Inflammatory macrophage (primary cell): Measurements from ENCODE around the gene S100A2.
A peak's percentile ranks its signal among the peaks of the same experiment; 100 is the strongest.
"Not testable (repeated sequence)": the region's sequence is repeated elsewhere in the genome, so short reads cannot be mapped to it uniquely, and the experiment has no call there.

Experiments
- DNase-seq, 2 donors: peaks; one replicate each; pipeline ENCODE4 v3.0.0-alpha.2; 2020 to 2022

The S100A2 gene

DNA sequence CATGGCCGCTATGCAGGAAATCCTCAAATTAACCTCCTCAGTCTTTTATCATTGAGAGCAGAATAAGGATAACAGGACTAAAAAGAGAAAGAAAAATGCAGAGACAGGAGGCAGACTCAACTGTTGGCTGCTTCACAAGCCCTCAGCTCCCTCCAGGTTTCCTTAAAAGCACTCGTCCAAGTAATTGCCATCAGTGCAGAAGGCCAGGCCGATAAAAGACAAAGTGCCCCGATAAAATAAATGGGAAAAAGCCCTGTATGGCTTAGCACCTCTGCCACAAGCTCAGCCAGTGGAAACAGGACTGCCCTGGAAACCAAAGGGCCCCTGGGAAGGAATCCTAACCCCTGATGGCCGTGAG, 38.0 kb downstream of the S100A2 start:
- DNase-seq, result no peak

DNA sequence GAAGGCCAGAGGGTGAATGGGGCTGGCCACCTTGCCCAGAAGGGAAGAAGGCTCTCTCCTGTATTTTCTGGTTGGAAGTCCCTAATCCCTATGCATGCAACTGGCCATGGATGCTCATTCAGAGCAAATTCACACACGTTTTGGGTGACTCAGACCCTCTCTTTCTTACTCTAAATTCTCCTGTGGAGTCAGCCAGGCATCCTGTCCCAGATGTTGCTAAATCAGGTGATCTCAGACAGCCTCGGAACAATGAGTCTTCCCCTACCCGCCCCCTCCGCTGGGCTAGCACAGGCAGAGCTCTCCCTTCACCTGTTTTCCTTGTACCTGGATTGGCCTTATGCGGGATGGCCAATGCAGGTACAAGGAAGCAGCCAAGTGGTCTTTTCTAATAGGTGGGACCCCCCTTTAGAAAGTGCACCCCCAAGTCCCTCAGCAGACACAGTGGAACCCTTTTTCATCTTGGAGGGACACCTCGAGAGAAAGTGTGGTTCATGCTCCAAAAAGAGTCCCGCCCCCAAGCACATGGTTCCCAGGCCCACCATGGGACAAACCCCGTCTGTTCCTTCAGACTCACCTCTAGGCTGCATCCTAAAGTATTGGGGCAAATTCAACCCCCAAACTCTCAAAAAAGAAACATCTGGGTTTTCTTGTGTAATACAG, 38.5 kb downstream of the S100A2 start:
- DNase-seq, result no peak

DNA sequence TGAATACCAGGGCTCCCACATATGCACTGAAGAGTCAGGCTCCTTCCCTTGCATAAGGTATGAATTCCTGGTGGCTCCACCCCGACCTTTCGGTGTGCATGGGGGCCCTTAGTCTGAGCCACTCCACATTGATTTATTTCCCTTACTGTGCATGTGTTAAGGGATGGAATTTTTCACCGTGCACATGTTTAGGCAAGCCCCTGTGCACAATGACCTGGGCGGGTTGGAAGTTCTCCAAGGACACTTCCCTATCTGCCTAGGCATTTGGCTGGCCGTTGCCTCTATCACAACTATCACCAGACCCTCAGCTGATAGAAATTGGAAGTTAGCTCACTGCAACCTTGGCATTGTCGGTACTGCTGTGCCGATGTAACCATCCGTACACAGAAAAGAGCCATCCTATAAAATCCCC, 39.5 kb downstream of the S100A2 start:
- peak; percentile 52 to 73 for DNase-seq

DNA sequence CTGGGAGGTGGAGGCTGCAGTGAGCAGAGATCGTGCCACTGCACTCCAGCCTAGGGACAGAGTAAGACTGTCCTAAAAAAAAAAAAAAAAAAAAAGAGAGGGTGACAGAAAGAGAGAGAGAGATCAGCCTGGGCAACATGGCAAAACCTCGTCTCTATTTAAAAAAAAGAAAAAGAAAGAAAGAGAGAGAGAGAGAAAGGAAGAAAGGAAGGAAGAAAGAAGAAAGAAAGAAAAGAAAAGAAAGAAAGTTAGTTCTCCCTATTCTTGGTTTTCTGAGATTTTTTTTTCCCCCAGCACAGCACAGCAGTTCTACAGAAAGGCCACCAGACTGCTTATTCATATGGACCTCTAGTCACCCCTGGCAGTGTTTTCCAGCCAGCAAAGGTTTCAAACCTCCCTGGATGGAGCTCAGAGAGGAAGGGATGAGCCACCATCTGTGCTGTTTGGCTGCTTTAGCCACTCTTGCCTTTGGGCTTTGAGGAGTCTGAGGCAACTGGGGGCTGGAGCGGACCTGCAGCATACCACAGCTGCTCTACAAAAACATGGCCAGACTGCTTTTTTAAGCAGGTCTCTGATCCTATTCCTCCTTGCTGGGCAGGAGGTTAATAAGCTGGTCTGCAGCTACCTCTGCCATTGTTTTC, 40.4 kb downstream of the S100A2 start:
- DNase-seq, result no peak

DNA sequence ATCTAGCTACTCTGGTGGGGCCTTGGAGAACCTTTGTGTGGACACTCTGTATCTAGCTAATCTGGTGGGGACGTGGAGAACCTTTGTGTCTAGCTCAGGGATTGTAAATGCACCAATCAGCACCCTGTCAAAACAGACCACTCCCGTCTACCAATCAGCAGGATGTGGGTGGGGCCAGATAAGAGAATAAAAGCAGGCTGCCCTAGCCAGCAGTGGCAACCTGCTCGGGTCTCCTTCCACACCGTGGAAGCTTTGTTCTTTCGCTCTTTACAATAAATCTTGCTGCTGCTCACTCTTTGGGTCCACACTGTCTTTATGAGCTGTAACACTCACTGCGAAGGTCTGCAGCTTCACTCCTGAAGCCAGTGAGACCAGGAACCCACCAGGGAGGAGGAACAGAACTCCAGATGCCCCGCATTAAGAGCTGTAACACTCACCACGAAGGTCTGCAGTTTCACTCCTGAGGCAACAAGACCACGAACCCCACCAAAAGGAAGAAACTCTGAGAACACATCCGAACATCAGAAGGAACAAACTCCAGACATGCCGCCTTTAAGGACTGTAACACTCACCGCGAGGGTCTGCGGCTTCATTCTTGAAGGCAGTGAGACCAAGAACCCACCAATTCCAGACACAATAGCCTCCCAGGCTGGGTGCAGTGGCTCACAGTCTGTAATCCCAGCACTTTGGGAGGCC, 43.1 kb downstream of the S100A2 start:
- not testable (repeated sequence) for DNase-seq

DNA sequence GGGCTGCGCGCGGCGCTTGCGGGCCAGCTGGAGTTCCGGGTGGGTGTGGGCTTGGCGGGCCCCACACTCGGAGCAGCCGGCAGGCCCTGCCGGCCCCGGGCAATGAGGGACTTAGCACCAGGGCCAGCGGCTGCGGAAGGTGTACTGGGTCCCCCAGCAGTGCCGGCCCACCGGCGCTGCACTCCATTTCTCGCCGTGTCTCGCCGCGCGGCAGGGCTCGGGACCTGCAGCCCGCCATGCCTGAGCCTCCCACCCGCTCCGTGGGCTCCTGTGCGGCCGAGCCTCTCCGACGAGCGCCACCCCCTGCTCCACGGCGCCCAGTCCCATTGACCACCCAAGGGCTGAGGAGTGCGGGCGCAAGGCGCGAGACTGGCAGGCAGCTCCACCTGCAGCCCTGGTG, 43.8 kb downstream of the S100A2 start:
- DNase-seq, result not testable (repeated sequence)

DNA sequence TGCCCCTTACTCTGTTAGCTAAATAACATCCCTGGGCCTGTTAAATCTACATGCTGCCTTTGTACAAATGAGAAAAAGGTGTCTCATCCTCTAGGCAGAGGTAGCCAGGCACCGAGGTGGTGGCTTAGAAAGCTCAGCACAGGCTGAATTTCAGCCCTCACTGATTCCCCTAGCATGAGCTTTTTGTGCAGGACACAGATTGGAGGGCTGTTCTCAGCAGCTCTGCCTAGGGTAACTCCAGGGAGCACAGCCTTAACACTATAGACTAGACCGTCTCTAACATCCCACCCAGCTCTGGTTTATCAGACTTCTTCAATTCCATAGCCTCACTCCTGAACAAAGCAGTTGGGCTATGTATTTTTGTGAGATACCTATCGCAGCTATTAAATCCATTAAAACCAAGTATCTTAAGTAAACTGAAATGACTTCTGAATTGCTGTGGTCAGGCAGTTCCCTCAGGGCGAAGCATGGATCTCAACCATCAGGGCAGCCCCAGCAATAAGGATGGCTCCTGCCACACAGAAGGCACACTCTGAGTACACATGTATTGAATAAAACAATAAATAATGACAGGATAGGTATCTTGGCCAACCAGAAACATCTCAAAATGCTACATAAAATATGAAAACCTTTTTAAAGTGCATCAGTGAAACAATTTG, 44.7 kb downstream of the S100A2 start:
- no peak for DNase-seq

DNA sequence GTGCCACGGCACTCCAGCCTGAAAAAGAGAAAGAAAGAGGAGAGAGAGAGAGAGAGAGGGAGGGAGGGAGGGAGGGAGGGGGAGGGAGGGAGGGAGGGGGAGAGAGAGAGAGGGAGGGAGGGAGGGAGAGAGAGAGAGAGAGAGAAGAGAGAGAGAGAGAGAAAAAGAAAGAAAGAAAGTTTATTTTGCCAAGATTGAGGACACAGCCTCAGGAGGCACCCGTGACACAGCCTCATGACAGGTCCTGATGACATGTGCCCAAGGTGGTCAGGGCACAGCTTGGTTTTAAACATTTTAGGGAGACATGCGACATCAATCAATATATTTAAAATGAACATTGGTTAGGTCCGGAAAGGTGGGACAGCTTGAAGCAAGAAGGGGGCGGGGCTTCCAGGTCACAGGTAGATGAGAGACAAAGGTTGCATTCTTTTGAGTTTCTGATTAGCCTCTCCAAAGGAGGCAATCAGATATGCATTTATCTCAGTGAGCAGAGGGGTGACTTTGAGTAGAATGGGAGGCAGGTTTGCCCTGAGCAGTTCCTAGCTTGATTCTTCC, 45.4 kb downstream of the S100A2 start:
- DNase-seq, result not testable (repeated sequence)

DNA sequence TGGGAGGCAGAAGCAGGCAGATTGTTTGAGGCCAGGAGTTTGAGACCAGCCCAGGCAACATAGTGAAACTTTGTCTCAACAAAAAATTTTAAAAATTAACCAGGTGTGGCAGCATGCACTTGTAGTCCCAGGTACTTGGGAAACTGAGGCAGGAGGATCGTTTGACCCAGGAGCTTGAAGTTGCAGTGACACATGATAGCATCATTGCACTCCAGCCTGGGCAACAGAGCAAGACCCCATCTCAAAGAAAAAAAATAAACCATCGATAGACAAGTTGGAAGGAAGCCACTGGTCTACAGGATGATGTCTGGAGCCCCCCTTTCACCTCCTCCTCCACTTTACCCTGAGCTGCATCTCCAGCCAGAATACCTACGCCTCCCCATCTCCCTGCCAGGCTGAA, 46.4 kb downstream of the S100A2 start:
- DNase-seq, result no peak

DNA sequence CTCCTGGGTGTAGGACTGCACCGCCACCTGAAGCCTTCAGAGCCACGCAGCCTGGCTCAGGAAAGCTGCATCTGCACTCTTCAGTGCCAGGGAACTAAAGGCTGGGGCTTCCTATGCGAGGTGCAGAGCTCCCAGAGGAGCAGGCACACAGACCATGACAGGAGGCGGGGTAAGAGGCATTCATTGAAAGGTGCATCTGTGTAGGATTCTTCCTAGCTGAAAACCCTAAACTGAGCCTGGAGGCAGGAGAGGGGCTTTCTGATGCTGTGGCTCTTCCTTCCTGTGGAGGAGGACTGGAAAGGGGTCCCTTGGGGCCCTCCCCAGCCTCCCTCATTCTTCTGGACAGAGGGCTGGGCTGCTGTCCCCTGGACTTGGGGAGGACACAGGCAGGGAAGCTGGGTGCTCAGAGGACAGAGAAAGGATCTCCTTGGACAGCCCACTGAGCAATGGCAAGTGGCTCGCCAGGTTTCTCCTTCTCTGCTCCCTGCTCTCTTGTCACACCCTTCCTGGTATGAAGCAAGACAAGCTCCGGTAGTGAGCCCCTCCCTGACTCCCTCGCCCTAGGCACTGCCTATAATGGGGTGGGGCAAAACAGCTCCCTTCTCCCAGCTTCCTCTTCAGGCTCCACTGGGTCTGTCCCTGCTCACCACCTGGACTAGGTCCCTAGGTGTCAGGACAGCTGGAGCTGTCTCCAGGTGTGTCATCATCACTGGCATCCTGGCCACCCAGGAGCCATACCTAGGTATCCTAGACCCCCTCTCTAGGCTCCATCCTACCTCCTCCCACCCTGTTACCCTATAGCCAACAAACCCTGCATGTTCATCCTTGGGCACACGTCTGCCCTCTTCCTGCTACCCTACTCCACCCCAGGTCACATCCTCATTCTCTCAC, 49.9 kb downstream of the S100A2 start:
- peak; percentile 52 to 65 for DNase-seq

DNA sequence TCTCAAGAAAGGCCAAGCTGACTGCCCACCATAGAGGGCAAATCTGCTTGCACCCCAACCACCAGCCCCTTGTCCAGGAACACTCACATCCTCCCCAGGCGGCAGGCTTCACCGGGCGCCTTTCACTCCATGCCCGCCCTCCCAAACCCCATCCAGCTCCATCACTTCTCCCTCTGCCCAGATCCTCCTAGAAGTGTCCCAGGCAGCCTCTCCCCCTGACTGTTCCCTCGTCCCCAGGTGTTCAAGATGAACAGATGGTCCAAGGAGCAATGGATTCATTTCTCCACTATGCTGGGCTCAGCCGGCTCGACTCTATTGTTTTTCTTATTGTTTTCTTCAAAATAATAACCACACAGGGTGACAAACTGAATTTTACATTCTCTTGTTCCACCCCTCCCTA, 52.0 kb downstream of the S100A2 start:
- no peak for DNase-seq

DNA sequence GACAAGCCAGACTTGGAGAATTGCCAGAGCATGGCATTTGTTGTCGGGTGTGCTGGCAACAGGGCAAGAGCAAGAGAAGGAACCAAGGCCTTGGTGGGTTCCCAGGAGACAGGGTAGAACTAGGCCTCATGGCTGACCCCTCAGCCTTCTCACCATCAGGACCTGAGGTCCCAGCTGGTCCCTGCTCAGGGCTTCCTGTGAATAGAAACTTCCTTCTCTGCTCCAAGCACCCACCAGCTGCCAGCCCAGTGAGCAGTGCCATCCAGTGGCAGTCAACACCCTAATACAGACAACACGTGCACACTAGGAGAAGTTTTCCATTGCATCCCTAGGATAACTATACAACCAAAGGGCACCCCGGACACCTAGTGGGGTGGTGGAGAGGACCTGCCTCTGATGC, 52.6 kb downstream of the S100A2 start:
- peak in 1 of 2 donors; percentile 29 for DNase-seq
